GM23248 (cell line): ENCODE data around the gene B9D1.

Experiments
- EZH2 ChIP-seq: fragments of 200-600 bp; sonication (generic); IDR thresholded peaks from 2 replicates; pipeline ENCODE4 v1.6.1; 2018; ENCODE audit warnings: antibody characterized with exemption, mild to moderate bottlenecking; ENCODE audit not compliant: insufficient read depth, poor library complexity, severe bottlenecking
- EZH2phosphoT487 ChIP-seq: fragments of 200-600 bp; sonication (generic); IDR thresholded peaks from 2 replicates; pipeline ENCODE4 v1.6.1; 2018; ENCODE audit warnings: antibody characterized with exemption, moderate library complexity, mild to moderate bottlenecking, low read depth; ENCODE audit not compliant: insufficient read depth

GRCh38 chr17:19361944-19362276, 613 bp downstream of the B9D1 start:
- TF ChIP-seq EZH2 (no peak), EZH2phosphoT487 (no peak)
